ENCODE measurements around the gene PRDM10.

PRDM10 gene

DNA sequence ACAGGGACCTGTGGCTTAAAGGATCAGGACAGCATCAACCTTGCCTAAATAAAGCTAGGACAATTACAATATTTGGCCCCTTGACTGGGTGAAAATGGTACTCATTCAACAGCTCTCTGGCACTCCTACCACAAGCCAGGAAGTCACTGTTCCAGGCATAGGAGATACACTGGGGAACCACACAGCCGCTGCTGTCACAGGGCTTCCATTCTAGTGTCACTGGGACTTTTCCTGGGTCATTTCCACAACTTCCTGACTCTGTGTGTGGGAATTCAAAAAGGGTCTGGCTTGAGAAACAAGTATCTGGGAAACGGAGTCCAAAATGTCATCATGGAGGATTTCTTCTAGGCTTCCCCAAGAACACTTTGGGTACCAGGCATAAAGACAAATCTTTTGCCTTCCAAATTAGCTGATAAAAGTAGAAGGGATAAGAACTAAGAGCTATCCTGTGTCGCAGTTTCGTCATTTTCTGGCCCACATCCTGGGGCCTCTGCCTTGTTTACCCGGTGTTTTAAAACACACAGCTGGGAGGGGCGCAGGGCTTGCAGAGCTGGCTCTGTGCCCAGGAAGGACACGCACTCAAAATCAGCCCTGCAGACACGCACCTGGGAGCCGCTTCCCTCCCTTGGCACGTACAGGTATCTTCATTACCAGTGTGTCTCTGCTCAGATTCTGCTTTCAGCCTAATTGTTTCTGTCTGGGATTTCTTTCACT, 149.0 kb downstream of the PRDM10 start:
- CTCF ChIA-PET: no interaction called here
- POLR2A ChIA-PET: no interaction called here
- DNase-seq (ENCODE audit: low read depth, low spot score): no peak
- no peak overlapping the region for H3K4me3 ChIP-seq (ENCODE audit: low read depth, low read length)
- TF ChIP-seq, protein P1, sequence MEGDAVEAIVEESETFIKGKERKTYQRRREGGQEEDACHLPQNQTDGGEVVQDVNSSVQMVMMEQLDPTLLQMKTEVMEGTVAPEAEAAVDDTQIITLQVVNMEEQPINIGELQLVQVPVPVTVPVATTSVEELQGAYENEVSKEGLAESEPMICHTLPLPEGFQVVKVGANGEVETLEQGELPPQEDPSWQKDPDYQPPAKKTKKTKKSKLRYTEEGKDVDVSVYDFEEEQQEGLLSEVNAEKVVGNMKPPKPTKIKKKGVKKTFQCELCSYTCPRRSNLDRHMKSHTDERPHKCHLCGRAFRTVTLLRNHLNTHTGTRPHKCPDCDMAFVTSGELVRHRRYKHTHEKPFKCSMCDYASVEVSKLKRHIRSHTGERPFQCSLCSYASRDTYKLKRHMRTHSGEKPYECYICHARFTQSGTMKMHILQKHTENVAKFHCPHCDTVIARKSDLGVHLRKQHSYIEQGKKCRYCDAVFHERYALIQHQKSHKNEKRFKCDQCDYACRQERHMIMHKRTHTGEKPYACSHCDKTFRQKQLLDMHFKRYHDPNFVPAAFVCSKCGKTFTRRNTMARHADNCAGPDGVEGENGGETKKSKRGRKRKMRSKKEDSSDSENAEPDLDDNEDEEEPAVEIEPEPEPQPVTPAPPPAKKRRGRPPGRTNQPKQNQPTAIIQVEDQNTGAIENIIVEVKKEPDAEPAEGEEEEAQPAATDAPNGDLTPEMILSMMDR (IDR thresholded peaks at IDR 0.05; ENCODE audit: insufficient read depth, low read length, missing control alignments): no peak

DNA sequence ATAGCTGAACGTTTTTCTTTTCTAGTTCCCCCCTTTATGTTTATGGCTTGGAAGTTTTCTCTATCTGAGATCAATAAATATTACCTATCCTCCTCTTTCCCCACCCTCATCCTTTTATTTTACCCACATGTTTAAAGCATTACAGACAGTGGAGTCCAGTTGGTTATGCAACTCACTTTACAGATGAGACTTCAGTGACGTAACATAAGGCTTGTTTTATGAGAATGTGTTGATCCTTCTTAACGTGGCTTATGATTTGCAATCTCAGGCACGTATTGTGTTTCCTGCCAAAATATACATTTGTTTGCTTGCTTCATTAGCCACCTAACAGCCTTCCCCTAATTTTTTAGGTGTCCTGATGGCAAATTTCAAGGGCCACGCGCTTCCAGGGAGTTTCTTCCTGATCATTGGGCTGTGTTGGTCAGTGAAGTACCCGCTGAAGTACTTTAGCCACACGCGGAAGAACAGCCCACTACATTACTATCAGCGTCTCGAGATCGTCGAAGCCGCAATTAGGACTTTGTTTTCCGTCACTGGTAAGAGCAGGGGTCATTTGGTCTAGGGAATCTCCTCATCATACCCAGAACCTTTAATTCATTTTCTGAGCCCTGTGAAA, 150.4 kb downstream of the PRDM10 start:
- ChIA-PET CTCF (no interaction called here), POLR2A (no interaction called here)
- no peak overlapping the region for H3K4me3 ChIP-seq (ENCODE audit: low read depth, low read length)
- no peak for DNase-seq (ENCODE audit: low read depth, low spot score)
- TF ChIP-seq, protein P1 (IDR thresholded peaks at IDR 0.05; ENCODE audit: insufficient read depth, low read length, missing control alignments): no peak

Measured in AG04449 (cell line).